NCI-H2107 treated with DMSO at 0.1 percent for 48 hours (cell line): ENCODE measurements around the gene PTCHD4.
"Not testable (repeated sequence)": the region's sequence is repeated elsewhere in the genome, so short reads cannot be mapped to it uniquely, and the experiment has no call there.

Source experiments
- DNase-seq: peaks from one replicate; lab custom pipeline; 2025; ENCODE audit not compliant: unreplicated experiment; lab: John Stamatoyannopoulos, UW

The PTCHD4 gene

DNA sequence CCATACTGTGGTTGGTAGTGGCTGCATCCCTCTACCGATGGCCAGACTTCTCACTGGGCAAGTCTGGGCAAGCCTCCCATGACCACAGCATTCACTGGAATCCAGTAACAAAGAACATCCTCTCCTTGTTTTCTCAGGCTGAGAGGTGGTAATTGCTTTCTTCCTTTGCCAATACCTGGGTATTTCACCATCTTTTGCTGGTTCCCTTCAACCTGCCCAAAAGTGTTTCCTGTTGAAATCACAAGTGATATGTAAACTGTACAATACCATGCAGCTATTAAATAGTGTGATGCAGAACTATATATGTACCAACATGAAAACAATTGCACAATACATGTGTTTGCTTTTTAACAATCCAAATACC lies at the start of gene PTCHD4:
Gene PTCHD4 (minus strand): TSS at position 55 of the 364 bp plus-strand sequence. CDS start 42,240 bp downstream, outside the sequence.
- DNase-seq, result no peak

DNA sequence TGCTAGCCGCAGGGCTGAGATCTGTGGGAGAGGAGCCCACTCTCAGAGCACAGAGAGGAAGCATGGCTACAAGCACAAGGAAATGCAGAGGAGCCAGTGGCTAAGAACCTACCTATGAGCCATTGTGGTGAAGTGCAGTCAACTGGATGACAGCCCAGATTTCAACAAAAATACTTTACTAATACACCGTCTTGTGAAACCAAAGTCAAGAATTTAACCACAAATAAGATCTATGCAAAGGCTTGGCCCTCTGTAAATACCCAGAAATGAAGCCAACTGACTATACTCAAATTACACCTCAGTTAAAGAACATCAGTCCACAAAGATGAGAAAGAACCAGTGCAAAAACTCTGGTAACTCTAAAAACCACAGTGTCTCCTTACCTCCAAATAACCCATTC lies 40.1 kb upstream of the PTCHD4 start:
- DNase-seq, result no peak

DNA sequence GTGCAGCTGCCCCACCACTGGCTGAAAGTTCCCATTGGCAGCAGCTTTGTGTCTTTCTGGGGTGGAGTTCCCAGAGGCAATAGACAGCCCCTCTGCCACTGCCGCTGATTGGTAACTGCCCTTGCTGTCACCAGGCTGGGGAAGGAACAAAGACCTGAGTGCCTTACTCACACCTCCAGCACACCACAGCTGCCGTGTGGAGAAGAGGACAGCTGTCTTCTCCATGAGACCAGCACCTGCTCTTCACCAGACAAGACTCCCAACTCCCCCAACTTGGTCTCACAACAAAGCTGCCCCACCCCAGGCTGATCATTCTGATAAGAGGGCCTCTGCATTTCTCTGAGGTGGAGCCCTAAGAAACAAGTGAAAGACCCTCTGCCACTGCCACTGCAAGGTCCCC lies 39.7 kb upstream of the PTCHD4 start:
- no peak for DNase-seq

DNA sequence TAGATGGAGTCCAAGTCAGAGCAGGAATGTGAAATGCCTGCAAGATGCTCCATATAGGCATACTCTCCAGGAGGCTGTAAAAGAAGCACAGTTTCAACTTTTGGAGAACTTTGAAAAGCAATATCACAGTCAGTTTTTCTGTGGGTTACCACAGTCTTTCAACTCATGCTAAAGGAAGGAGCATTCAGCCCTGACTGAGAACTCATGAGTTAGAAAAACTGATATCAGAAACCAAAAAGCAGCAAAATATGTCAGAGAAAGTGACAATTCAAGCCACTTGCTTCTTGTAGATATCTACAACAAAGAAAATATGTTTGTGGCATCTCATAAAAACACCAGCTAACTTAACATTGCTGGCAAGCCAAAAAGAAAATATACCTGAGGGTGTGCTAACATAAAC lies 36.1 kb upstream of the PTCHD4 start:
- no peak for DNase-seq

DNA sequence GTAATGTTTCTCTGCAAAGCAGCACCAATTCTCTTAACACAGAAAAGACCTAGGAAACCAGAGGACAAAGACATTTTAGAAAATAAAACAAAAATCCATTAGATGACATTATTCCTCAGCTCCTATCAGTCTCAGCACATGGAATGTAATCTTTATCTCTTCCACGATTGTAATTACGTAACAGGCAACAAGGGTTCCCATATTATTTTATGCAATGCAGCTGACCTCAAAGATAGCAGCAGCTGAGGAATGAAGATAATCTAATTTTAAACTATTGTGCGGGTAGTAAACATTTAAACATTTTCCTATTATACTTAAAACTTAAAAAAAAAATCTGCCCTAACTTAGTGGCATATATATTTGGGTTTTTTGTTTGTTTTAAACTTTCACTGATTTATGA lies 33.0 kb upstream of the PTCHD4 start:
- no peak for DNase-seq

DNA sequence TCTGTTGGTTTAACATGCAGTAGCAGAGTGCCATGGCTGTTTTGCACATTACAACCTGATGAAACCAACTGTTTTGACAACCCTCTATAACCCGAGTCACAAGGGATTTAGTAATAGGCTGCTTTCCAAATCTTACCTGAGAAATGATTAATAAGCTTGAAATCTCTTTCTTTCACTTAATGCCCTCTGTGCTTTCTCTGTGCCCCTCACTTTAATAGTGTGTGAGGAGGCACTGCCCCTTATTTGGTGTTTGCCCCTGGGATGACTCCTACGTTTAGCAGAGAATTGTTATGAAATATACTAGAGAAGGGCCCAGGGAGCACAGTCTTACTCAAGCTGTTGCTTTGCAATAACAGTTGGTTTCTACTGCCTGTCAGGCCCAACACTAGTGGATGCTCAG lies 31.0 kb upstream of the PTCHD4 start:
- DNase-seq, result no peak

DNA sequence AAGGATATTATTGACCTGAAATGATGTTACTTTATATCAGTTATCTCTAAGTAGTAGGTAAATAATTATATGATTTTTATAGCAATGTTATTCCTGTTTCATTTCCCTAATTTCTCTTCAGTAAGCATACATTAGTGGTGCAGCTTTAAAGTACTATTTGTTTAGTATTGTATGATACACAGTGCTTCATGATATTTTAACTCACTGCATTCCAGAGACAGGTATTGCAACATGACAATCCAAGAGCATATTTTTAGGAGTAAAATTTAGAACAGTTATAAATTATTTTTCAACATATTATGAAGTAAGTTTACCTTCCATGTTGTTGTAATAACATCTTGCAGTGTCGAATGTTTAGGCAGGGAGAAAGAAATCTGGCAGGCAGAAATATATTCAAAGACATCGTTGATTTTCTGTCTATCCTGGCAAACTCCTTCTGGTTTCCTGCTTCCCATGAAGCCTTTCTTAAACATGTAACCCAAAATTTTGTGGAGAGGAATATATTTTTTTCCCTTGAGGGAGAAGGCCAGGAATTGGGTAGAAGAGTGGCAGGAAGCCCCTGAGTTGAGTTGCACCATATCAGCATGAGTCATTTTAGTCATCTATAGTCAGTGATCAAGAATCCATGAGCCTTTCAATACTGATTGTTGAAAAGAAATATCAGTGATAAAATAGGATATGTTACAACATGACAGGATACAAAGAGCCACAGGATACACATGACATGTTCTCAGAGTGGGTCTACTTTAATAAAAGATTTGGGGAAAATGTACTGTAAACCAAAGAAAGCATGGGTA lies 29.0 kb upstream of the PTCHD4 start:
- DNase-seq, result no peak

DNA sequence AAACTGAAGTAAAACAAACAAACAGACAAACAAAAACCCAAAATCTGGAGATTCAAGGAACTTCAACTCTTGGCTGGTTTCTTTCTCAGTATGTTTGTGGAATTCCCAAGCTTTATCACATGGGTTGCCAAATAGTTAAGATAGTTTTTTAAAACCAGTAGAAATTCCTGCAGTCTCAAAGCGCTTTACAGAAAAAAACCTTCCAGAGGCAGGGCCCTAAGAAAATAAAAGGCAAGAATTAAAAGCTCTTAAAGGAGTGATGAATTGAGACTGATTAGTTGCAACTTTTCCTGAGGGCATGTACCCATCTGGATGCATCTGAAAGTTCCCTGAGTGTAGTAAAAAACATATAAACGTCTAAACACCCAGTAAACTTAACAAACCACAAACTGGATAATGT lies 25.9 kb upstream of the PTCHD4 start:
- no peak for DNase-seq

DNA sequence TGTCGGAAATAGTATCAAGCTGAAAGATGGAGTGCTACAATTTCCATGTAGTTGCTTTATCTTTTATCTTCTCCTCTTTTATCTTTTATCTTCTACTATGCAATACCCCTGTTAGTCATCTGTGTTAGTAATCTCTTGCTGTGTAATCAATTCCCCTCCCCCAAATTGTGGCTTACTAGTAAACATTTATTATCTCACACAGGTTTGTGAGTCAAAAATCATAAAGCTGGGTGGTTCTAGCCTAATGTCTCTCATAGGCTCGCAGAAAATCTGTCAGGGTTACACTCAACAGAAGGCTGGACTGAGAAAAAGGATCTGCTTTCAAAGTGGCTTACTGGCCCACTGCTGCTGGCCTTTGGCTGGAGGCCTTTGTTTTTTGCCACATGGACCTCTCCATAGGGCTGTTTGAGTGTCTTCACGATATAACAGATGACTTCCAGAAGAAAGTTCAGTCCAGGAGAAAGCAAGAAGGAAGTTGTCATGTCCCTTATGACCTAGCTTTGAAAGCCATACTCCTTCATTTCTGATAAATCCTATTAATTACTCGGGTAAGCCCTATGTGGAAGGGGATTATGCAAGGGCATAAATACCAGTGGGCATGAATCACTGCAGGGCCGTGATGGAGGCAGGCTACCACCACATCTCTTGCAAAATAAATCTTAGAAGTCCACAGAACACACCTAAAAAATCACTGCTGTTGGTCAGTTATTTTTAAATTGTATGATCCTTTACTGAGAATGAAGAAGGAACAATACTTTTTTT lies 24.5 kb upstream of the PTCHD4 start:
- DNase-seq, result no peak

DNA sequence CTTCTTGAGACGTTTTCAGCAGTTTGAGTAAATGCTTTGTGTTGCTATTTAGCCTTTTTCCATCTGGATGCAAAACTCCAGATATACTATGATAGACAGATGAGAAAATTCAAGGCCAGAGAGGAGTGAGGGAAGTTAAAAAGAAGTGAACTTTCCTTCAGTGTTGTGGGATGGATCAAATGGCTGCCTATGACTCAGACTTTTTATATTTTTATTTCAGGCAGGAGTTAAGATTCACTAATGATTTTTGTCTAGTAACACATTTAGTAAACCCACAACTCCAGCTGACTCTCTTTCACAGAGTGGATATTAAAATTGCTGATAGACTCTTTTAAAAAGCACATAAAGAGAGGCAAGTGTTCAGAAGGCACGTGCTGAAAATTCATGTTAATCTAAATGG lies 23.2 kb upstream of the PTCHD4 start:
- DNase-seq, result no peak

DNA sequence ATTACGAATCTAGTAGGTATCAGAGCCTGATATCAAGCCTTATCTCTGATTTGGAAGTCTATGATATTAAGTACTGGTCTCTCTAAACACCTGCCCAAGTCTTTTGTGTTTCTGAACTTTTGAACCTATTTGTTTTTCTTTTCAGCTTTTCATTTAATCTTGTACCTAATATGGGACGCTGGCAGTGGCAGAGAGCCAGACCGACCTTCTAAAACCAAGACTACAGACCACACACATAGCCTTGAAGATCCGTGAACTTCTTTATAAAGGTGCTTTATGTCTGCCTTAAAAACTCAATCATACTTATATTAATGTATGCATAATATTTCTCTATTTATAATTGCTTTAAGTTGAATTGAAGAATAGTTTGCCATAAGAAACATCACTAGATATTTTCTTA lies 12.6 kb upstream of the PTCHD4 start:
- no peak for DNase-seq

DNA sequence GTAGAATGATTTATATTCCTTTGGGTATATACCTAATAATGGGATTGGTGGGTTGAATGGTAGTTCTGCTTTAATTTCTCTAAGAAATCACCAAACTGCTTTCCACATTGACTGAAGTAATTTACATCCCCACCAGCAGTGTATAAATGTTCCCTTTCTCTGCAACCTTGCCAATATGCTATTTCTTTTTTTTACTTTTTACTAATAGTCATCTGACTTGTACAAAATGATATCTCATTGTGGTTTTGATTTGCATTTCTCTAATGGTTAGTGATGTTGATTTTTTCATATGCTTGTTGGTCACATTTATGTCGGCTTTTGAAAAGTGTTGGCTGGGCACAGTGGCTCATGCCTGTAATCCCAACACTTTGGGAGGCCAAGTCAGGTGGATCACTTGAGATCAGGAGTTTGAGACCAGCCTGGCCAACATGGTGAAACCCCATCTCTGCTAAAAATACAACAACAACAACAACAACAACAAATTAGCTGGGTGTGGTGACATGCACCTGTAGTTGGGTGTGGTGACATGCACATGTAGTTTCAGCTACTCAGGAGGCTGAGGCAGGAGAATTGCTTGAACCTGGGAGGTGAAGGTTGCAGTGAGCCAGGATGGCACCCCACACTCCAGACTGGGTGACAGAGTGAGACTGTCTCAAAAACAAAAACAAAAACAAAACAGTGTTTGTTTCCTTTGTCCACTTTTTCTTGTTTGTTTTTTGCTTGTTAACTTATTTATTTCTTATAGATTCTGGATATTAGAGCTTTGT lies 11.2 kb upstream of the PTCHD4 start:
- DNase-seq, result not testable (repeated sequence)

DNA sequence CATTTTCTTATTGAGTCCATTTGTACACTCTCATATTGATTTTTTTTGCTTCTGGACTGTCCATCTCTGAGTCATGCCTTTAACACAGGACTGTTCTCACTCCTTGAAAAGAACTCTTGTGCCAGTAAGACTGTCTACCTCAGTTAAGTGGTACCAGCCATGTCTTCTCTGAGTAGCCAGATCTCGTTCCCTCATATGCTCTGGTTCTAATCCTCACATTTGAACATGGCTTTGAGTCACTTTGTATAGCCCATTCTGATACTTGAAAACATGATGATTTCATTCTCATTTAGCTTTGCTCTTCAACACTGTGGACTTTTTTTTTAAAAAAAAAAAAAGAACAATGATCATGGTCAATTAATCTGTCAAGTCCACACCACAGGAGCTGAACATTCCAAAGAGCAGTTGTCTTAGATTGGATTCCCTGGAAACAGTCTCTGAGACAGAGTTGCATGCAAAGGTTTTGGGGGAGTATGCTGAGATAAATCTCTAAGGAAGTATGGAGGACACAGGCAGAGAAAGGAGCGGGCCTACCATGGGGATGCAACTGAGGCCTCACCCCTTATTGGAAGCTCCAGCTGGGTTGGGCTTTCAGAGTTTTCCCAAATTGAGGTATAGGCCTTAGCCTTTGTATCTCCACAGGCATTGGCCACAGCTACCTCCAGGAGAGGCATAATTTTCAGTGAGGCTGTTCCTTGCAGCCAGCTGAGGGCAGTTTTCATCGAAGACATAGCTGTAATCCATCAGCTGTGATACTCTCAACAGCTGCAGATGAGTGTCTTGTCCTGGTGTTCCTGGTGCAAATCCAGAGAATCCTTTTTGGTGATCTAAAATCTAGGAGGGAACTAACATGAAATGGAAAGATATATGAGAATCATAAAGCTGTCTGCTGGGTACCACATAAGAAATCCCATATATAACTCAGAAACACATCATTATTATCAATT lies 6.0 kb upstream of the PTCHD4 start:
- no peak for DNase-seq

DNA sequence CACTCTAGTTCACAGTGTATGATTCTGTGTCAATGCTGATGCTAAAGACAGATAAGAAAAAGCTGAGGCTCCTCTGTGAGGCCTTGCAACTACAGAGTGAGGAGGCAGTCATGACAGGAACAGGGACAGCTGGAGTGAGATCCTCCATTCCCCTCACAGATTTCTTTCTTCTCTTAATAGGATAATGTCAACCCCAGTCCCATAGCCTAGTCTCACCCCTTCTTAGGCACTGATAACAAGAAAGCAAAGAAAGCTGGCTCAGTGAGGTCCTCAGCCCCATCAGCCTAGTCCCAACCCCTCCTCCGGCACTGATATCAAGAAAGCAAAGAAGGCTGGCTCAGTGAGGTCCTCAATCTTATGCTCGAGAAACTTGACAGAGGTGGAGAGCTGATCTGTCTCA lies 2.1 kb upstream of the PTCHD4 start:
- DNase-seq, result no peak

DNA sequence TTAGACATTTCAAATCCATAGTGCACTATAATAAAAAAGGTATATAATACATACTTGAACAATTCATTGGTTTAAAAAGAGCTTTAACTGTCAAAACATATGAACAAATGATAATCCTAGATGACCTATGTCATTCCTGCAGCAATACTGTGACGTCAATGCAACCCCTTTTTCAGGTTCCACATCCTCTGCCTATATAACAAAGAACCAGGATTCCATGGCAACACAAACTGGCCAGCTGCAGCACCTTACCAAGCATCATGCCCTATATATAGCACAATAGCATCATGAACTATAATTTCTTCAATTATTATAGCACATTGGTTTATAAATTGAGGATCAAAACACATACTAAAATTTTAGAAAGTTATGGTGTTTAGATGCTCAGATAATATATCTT lies 578 bp upstream of the PTCHD4 start:
- no peak for DNase-seq

DNA sequence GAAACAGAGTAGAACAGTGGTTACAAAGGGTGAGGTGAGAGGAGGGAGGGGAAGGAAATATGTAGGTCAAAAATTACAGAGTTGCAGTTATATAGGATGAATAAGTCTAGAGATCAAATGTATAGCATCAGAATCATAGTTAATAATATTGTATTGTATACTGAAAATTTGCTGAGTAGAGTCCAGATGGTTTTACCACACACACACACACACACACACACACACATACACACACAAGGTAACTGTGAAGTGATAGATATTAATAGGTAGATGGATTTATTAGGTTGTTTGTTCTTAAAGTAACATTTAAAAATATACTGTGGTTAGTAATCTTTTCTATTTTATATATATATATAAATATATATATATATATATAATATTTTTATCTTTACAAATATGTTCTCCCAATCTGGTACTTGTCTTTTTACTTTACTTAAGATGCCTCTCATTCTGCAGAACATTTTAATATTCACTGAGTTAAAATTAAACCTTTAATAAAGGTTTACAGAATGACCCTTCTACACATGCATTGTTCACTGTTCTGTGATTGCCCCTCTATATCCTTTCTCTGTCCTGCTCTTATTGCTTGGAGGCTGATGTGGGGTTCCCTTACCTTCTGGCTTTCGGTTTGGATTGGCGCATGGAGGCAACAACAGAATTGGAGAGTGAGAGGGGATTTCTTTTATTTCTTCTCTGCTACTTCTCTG lies 408 bp downstream of the PTCHD4 start:
- DNase-seq, result no peak

DNA sequence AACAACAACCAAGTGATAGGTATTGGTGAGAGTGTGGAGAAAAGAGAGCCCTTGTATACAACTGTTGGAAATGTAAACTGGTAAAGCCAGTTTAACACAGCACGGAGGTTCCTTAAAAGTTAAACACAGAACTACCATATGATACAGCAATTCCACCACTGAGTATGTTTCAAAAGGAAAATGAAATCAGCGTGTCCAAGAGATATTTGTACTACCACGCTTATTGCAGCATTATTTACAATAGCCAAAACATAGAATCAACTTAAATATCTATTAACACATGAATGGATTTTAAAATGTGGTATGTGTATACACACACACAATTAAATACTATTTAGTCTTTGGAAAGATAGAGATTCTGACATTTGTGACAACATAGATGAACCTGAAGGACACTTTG lies 1.1 kb downstream of the PTCHD4 start:
- no peak for DNase-seq

DNA sequence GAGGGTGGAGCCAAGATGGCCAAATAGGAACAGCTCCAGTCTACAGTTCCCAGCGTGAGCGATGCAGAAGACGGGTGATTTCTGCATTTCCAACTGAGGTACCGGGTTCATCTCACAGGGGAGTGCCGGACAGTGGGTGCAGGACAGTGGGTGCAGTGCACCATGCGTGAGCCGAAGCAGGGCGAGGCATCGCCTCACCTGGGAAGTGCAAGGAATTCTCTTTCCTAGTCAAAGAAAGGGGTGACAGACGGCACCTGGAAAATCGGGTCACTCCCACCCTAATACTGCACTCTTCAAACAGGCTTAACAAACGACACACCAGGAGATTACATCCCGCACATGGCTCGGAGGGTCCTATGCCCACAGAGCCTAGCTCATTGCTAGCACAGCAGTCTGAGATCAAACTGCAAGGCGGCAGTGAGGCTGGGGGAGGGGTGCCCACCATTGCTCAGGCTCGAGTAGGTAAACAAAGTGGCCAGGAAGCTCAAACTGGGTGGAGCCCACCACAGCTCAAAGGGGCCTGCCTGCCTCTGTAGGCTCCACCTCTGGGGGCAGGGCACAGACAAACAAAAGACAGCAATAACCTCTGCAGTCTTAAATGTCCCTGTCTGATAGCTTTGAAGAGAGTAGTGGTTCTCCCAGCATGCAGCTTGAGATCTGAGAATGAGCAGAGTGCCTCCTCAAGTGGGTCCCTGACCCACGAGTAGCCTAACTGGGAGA lies 8.4 kb downstream of the PTCHD4 start:
- not testable (repeated sequence) for DNase-seq

DNA sequence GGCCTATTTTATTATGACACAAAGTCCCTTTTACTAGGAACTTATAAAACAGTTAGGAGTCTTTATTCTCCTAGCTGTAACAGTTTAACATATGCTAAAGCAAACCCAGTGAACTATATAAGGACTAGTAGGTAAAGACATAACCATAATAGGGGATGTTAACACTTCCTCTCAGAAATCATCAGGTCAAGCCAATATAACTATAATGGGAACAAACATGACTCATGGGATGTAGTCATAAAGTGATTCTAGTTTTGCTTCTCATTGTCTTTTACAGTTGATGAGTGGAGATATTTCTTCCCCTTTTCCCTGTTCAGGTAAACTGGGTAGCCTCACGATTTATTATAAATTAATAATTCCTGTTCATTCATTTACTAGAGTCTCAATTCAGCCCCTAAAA lies 9.7 kb downstream of the PTCHD4 start:
- no peak for DNase-seq

DNA sequence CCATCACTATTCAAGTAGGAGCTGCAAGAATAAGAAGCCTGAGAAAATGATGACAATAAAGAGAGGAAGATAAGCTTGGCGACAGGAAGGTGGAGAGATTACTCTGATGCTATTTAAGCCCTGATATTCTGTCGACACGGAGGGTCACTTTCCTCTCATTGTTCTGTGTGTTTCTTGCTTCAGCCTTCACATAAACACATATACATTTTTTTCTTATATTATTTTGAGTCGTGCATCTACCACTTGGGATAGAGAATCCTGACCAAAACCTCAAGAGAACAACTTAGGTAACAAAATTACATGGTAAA lies 10.5 kb downstream of the PTCHD4 start:
- no peak for DNase-seq
